ENCODE data around the gene NCK2. TPM values are rescaled to one million over a fixed set of nuclear protein-coding genes. Genes with fewer than 3 reads are reported as not detected.

Gene NCK2
- total RNA-seq, 1 donor from 2014 or later: 45.9 TPM

DNA sequence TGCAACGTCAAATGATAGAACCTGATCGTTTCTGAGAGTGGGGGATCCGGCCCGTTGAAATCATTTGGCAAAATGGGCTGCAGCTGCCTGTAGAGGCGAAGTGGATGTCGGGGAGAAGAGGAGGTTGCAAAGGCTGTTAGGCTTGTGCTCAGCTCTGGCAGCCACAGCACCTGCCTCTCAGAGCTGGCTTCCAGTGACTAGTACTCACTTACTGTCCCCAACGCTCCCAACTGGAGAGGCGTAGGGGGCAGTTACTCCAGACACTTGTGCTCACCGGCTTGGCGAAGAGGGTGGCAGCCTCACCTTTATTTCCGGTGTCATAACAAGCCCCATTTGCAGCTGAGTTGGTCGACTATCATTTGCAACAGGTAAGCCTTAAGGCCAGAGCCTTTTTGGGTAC lies 37.9 kb downstream of the NCK2 start:
- Histone ChIP-seq H3K9me3 (no peaks in the 10 kb centered on the region), H3K27me3 (no peaks in the 10 kb centered on the region), H3K27ac (no peak overlapping the region), H3K4me3 (no peak overlapping the region), H3K4me1 (peaks cover 55% of the 10 kb centered on the region), H3K36me3 (no peaks in the 10 kb centered on the region)
- no peak for DNase-seq (ENCODE audit: extremely low spot score in 2 of 2)
- TF ChIP-seq POLR2AphosphoS5 (IDR thresholded peaks at IDR 0.05; ENCODE audit: insufficient read depth in 1 of 2, low read depth in 1 of 2): no peak
- intact Hi-C loops (cut with DNase I): no loop called here

- Histone ChIP-seq H3K4me3 (no peak overlapping the region), H3K4me1 (peaks cover 55% of the 10 kb centered on the region), H3K27ac (no peak overlapping the region), H3K27me3 (no peaks in the 10 kb centered on the region), H3K36me3 (no peaks in the 10 kb centered on the region), H3K9me3 (no peaks in the 10 kb centered on the region)
- no peak for DNase-seq (ENCODE audit: extremely low spot score in 2 of 2)
- TF ChIP-seq POLR2AphosphoS5 (IDR thresholded peaks at IDR 0.05; ENCODE audit: insufficient read depth in 1 of 2, low read depth in 1 of 2) (no peak), POLR2A (IDR thresholded peaks at IDR 0.05) (no peak)
- intact Hi-C loops (cut with DNase I): no loop called here
Observed at GRCh38 chr2:105783151-105783738, 38.5 kb downstream of the NCK2 start.

DNA sequence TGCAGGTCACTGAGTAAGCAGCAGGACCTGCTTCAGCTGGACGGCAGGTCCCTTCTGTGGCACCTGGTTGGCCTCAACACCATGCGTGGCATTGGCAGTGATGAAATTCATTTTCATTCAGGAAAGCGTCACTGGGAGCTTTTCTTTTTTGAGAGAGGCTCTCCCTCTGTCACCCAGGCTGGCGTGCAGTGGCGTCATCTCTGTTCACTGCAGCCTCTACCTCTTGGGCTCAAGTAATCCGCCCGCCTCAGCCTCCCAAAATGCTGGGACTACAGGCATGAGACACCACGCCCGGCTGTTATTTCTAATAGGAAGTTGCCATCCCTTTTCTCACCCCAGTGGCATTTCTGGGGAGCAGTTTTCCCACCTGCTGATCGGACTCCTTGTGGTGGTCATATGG lies 39.3 kb downstream of the NCK2 start:
- TF ChIP-seq POLR2A (IDR thresholded peaks at IDR 0.05) (no peak), POLR2AphosphoS5 (IDR thresholded peaks at IDR 0.05; ENCODE audit: insufficient read depth in 1 of 2, low read depth in 1 of 2) (no peak)
- peaks cover 53% of the 10 kb centered on the region for H3K4me1 ChIP-seq
- intact Hi-C loops (cut with DNase I): no loop called here
- no peak overlapping the region for H3K4me3 ChIP-seq
- H3K9me3 ChIP-seq: no peaks in the 10 kb centered on the region
- no peak for DNase-seq (ENCODE audit: extremely low spot score in 2 of 2)
- no peak overlapping the region for H3K27ac ChIP-seq
- H3K36me3 ChIP-seq: no peaks in the 10 kb centered on the region
- H3K27me3 ChIP-seq: no peaks in the 10 kb centered on the region

GRCh38 chr2:105784589-105784988 lies 39.9 kb downstream of the NCK2 start:
- TF ChIP-seq POLR2A (IDR thresholded peaks at IDR 0.05): no peak
- no peak for TF ChIP-seq POLR2AphosphoS5 (IDR thresholded peaks at IDR 0.05; ENCODE audit: insufficient read depth in 1 of 2, low read depth in 1 of 2)
- TF ChIP-seq, protein P1, sequence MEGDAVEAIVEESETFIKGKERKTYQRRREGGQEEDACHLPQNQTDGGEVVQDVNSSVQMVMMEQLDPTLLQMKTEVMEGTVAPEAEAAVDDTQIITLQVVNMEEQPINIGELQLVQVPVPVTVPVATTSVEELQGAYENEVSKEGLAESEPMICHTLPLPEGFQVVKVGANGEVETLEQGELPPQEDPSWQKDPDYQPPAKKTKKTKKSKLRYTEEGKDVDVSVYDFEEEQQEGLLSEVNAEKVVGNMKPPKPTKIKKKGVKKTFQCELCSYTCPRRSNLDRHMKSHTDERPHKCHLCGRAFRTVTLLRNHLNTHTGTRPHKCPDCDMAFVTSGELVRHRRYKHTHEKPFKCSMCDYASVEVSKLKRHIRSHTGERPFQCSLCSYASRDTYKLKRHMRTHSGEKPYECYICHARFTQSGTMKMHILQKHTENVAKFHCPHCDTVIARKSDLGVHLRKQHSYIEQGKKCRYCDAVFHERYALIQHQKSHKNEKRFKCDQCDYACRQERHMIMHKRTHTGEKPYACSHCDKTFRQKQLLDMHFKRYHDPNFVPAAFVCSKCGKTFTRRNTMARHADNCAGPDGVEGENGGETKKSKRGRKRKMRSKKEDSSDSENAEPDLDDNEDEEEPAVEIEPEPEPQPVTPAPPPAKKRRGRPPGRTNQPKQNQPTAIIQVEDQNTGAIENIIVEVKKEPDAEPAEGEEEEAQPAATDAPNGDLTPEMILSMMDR (IDR thresholded peaks at IDR 0.05): no peak
- no peak for DNase-seq (ENCODE audit: extremely low spot score in 2 of 2)
- no peaks in the 10 kb centered on the region for H3K9me3 ChIP-seq
- H3K27ac ChIP-seq: no peak overlapping the region
- H3K27me3 ChIP-seq: no peaks in the 10 kb centered on the region
- H3K4me1 ChIP-seq: peaks cover 53% of the 10 kb centered on the region
- no peak overlapping the region for H3K4me3 ChIP-seq
- no peaks in the 10 kb centered on the region for H3K36me3 ChIP-seq
- intact Hi-C loops (cut with DNase I): no loop called here

DNA sequence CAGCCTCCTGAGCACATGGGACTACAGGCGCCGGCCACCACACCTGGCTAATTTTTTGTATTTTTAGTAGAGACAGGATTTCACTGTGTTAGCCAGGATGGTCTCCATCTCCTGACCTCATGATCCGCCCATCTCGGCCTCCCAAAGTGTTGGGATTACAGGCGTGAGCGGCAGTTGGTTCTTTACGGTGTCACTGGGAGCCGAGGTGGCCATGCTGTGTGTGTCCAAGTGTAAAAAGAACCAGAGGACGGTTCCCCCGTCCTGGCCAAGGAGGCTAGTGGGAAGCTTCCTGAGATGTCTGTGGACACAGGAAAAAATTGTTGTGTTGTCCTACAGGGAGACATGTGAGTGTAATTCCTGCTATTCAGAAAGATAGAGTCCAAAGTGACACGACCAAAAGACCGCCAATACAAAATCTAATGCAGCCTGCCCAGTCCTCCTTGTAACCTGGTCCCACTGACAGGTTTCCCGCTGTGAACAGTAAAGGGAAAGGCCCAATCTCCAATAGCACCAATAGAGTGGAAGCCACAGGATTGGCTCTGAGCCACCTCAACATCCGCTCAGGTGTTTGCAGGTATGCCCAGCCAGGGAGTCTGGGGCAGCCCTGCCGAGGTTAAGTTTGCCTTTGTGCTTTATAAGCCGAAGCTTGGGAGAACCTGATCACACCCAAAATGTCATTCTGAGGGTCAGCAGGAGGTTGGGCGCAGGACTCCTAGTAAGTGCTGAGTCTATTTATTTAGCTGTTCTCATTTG lies 40.6 kb downstream of the NCK2 start:
- Histone ChIP-seq H3K9me3 (no peaks in the 10 kb centered on the region), H3K27ac (no peak overlapping the region), H3K4me1 (peaks cover 60% of the 10 kb centered on the region), H3K36me3 (no peaks in the 10 kb centered on the region), H3K27me3 (no peaks in the 10 kb centered on the region), H3K4me3 (no peak overlapping the region)
- DNase-seq (ENCODE audit: extremely low spot score in 2 of 2): no peak
- intact Hi-C loops (cut with DNase I): no loop called here
- TF ChIP-seq, protein P1 (IDR thresholded peaks at IDR 0.05): no peak
- no peak for TF ChIP-seq POLR2AphosphoS5 (IDR thresholded peaks at IDR 0.05; ENCODE audit: insufficient read depth in 1 of 2, low read depth in 1 of 2)
- TF ChIP-seq POLR2A (IDR thresholded peaks at IDR 0.05): no peak

DNA sequence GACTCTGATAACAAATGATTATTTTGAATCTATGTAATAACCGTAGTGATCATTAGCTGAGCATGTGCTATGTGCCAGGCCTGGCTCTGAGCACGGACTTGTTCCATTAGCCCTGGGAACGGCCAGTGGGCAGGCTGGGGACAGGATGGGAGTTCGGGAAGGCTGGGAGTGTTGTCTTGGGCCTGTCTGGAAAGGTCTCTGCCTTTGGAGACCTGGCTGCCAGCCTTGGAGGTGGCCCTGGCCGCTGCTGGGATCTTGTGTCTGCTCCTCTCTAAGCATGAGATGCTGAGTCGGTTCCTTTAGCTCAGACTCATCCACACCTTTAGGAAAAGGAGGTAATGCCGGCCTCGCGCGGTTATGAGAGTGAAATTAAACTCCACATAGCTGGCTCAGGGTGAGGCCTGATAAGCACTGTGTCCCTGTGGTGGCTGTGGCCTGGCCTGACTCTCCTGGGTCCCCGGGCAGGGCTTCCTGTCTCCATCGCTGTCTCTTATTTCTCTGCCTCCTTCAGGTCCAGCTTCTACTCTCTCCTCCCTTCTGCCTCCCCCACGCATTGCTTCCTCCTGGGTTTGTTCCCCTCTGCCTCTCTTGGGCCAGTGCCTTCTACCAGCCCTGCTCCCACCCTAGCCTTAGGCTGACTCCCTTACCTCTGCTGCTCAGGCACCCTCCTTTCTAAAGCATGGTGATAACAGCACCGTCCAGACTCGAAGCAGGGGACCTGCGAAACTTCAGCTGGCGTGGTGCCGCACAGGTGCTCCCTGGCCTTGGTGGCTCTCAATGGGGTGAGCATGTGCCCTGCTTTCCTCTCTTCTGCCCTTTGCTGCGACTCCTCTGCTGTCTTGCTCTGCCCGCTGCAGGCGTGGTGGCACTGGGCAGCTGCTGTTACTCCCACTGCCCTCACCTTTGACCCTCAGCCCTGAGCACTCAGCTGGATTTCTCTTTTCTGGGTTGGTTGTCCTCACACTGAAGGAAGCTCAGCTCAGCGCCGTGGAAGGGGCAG lies 41.8 kb downstream of the NCK2 start:
- no peaks in the 10 kb centered on the region for H3K9me3 ChIP-seq
- no peaks in the 10 kb centered on the region for H3K27me3 ChIP-seq
- no peak overlapping the region for H3K4me3 ChIP-seq
- intact Hi-C loops (cut with DNase I): no loop called here
- TF ChIP-seq POLR2AphosphoS5 (IDR thresholded peaks at IDR 0.05; ENCODE audit: insufficient read depth in 1 of 2, low read depth in 1 of 2): no peak
- TF ChIP-seq POLR2A (IDR thresholded peaks at IDR 0.05): no peak
- TF ChIP-seq, protein P1 (IDR thresholded peaks at IDR 0.05): no peak
- no peak for DNase-seq (ENCODE audit: extremely low spot score in 2 of 2)
- no peak overlapping the region for H3K27ac ChIP-seq
- H3K4me1 ChIP-seq: peaks cover 61% of the 10 kb centered on the region
- H3K36me3 ChIP-seq: no peaks in the 10 kb centered on the region

Data from vagina (tissue), 2 donors.